Left renal cortex interstitium (tissue), 4 donors: ENCODE results near the gene NUCB1. TPM values are rescaled to one million over a fixed set of nuclear protein-coding genes. Genes with fewer than 3 reads are reported as not detected.
"Not testable (repeated sequence)": the region's sequence is repeated elsewhere in the genome, so short reads cannot be mapped to it uniquely, and the experiment has no call there.

ENCODE experiments used
- DNase-seq, 4 donors: peaks; one replicate each; pipeline ENCODE4 v3.0.0-alpha.2; 2013; ENCODE audit warnings: low read depth in 4 of 4, low spot score in 2 of 4, missing footprints in 1 of 4
- polyA plus RNA-seq, 4 donors: library from polyadenylated mRNA; unstranded; fragments of 120-200 nt; gene quantifications; one replicate each; pipeline ENCODE4 v1.2.1, GENCODE V29; 2013; ENCODE audit not compliant: insufficient read length in 4 of 4

The NUCB1 gene
- polyA plus RNA-seq, 4 donors: 249 to 328 (median 311) TPM

DNA sequence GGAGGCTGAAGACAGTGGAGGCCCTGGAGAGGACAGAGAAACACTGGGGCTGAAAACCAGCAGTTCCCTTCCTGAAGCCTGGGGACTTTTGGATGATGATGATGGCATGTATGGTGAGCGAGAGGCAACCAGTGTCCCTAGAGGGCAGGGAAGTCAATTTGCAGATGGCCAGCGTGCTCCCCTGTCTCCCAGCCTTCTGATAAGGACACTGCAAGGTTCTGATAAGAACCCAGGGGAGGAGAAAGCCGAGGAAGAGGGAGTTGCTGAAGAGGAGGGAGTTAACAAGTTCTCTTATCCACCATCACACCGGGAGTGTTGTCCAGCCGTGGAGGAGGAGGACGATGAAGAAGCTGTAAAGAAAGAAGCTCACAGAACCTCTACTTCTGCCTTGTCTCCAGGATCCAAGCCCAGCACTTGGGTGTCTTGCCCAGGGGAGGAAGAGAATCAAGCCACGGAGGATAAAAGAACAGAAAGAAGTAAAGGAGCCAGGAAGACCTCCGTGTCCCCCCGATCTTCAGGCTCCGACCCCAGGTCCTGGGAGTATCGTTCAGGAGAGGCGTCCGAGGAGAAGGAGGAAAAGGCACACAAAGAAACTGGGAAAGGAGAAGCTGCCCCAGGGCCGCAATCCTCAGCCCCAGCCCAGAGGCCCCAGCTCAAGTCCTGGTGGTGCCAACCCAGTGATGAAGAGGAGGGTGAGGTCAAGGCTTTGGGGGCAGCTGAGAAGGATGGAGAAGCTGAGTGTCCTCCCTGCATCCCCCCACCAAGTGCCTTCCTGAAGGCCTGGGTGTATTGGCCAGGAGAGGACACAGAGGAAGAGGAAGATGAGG, 26.4 kb upstream of the NUCB1 start:
- DNase-seq: no peak

DNA sequence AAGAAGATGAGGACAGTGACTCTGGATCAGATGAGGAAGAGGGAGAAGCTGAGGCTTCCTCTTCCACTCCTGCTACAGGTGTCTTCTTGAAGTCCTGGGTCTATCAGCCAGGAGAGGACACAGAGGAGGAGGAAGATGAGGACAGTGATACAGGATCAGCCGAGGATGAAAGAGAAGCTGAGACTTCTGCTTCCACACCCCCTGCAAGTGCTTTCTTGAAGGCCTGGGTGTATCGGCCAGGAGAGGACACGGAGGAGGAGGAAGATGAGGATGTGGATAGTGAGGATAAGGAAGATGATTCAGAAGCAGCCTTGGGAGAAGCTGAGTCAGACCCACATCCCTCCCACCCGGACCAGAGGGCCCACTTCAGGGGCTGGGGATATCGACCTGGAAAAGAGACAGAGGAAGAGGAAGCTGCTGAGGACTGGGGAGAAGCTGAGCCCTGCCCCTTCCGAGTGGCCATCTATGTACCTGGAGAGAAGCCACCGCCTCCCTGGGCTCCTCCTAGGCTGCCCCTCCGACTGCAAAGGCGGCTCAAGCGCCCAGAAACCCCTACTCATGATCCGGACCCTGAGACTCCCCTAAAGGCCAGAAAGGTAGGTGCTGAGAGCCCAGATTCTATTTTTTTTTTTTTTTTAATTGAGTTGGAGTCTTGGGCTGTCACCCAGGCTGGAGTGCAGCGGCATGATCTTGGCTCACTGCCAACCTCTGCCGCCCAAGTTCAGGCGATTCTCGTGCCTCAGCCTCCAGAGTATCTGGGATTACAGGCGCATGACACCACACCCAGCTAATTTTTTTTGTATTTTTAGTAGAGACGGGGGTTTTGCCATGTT, 25.6 kb upstream of the NUCB1 start:
- no peak for DNase-seq

DNA sequence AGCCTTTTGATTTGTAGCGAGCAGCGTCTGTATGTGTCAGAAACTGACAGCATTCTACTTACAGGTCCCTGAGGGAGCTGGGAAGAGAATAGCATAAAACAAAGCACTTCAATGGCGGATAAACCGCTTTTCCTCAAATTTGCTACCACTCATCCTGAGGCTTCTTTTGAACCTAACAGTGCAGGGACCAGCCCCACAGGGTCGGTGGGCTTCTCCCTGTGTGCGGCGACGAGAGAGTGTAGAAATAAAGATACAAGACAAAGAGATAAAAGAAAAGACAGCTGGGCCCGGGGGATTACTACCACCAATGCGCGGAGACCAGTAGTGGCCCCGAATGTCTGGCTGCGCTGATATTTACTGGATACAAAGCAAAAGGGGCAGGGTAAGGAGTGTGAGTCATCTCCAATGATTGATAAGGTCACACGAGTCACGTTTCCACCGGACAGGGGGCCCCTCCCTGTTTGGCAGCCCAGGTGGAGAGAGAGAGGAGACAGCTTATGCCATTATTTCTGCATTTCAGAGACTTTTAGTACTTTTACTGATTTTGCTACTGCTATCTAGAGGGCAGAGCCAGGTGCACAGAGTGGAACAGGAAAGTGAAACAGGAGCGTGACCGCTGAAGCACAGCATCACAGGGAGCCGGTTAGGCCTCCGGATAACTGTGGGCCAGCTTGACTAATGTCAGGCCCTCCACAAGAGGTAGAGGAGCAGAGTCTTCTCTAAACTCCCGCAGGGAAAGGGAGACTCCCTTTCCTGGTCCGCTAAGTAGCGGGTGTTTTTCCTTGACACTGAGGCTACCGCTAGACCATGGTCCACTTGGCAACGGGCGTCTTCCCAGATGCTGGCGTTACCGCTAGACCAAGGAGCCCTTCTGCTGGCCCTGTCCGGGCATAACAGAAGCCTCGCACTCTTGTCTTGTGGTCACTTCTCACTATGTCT, 23.8 kb upstream of the NUCB1 start:
- DNase-seq: not testable (repeated sequence)

DNA sequence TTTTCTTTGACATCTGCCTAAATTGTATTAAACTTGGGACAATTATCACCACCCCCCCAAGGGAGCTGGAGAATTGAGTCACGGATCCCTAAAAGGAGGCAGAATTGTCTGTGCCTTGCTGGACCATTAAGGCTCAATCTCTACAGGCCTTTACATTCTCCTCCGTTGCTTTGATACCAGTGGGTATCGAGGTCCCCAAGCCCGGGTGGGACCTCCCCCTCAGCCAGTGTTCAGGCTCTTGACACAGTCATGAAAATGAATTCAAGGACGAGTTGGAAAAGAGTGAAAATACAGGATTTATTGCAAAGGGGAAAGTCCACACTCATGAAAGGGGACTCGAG, 22.3 kb upstream of the NUCB1 start:
- no peak for DNase-seq

DNA sequence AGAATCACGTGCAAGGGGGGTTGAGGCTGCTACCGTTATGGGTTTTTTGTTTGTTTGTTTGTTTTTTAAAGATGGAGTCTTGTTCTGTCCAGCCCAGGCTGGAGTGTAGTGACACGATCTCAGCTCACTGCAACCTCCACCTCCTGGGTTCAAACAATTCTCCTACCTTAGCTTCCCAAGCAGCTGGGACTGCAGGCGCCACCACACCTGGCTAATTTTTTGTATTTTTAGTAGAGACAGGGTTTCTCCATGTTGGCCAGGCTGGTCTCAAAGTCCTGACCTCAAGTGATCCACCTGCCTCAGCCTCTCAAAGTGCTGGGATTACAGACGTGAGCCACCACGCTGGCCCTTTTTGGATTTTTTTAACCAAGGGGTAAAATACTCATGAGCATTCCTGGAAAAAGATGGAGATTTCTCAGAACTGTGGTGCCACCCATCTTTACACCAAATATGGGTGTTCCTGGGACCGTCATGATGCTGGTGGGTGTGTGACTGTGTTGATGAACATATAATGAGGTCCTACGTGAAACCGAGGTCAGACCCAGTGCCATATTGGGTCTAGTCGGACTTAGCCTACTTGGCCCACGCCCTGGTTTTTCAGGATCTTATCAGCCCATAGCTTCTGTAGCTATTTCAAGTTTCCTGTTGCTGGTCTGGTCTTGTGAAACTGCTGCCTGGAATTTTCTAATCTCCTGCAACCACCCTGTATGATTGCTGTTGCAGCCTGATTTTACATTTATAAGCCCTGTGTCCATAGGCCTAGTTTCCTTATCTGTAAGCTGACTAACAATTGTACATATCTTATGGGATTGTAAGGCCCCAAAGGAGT, 21.7 kb upstream of the NUCB1 start:
- no peak for DNase-seq

DNA sequence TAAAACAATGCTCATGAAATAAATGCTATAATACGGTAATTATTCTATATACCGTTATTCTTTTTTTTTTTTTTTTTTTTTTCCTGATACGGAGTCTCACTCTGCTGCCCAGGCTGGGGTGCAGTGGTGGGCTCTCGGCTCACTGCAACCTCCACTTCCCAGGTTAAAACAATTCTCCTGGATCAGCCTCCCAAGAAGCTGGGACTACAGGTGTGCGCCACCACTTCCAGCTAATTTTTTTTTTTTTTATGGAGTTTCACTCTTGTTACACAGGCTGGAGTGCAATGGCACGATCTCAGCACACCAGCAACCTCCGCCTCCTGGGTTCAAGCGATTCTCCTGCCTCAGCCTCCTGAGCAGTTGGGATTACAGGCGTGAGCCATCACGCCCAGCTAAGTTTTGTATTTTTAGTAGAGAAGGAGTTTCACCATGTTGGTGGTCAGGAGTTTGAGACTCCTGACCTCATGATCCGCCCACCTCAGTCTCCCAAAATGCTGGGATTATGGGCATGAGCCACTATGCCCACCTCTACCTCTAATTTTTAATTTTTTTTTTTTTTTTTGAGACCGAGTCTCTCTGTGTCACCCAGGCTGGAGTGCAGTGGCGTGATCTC, 21.0 kb upstream of the NUCB1 start:
- DNase-seq: no peak

DNA sequence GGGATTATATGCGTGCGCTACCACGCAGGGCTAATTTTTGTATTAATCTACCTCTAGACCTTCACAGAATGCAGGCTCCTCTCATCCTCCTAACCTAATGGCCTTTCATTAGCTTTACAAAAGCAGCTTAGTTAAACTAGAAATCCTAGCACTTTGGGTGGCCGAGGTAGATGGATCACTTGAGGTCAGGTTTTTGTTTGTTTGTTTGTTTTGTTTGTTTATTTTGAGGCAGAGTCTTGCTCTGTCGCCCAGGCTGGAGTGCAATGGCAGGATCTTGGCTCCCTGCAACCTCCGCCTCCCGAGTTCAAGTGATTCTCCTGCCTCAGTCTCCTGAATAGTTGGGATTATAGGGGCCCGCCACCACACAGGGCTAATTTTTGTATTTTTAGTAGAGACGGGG, 20.4 kb upstream of the NUCB1 start:
- DNase-seq: not testable (repeated sequence)

DNA sequence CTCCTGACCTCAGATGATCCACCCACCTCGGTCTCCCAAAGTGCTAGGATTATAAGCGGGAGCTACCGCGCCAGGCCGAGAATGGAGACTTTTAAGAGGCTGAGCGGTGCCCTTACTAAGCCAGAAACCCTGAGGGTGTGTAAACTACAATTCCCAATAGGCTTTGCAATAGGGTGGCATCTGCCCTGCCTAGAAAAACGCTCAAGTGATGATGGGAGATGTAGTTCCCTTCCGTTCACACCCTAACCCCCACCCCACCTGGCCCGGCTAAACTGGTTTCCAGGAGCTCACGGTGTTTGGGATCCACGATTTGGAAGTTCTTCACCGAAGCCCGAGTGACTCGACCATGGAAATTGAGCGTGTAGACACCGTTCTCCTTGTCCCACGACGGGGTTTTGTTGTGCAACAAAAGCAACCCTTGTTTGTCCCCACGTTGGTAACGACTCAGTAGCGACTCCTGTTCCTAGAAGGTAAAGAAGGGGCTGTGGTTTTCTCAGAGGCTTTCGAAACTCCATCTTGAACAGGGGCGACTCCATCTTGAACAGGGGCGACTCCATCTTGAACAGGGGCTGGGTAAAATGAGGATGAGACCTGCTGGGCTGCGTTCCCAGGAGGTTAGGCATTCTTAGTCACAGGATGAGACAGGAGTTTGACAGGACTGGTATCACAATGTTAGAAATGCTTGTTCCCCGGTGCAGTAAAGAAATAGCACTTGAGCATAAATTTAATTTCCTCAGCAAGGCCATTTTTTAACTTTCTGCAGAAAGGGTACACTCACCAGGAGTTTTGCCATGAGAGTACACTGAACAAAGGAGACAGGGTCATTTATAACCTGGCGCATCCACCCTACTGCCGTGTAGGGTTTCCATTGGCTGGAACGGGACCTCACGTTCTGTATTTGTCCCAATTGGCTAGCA, 18.1 kb upstream of the NUCB1 start:
- DNase-seq: no peak

DNA sequence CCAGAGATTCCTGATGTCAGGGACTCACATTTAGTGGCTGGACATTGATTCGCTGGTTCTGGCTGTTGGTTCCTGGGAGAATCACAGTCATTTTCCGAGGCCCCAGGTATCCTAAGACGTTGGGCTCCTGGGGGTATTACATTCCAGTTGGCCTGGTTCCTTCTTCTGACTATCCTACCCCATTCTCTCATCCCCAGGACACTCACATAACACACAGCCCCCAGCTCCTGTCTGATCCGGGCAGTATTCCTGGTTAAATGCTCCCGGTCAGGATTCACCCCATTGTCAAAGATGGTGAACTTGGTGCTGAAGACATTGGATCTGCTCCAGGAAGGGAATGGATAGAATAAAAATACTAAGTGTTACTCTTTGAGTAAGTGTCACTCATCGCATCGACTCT, 16.4 kb upstream of the NUCB1 start:
- no peak for DNase-seq

DNA sequence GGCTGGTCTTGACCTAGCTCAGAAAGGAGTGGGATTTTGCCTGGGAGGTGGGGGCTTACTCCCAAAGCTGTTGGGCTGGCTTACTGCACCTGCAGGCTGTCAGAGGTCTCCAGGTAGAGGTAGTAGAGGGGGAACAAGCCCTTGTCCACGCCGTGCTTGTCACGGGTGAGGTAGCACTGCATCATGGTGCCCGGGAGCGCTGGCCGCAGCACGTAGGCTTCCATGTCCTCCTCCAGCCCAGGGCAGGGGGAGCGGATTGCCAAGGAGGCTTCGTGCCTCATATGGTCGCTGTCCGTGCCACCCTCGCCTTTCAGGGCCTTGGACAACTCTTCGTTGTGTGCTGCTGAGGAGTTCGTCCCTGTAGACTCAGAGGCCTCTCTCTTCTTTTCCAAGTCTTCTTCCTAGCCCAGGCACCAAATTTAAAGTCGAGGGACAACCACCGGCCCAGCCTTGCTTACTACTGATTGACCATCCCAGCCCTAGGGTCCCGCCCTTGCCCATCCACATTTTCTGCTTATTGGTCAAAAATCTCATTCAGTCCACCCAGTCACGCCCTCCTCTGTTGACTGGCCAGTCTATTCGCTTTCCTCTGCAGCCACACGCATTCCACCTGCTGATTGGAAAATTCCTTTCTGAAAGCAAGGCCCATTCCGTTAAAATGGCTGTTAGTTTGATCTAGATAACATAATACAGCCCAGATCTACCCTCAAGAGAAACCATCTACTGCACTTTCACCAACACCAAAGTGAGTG, 12.1 kb upstream of the NUCB1 start:
- DNase-seq: no peak

DNA sequence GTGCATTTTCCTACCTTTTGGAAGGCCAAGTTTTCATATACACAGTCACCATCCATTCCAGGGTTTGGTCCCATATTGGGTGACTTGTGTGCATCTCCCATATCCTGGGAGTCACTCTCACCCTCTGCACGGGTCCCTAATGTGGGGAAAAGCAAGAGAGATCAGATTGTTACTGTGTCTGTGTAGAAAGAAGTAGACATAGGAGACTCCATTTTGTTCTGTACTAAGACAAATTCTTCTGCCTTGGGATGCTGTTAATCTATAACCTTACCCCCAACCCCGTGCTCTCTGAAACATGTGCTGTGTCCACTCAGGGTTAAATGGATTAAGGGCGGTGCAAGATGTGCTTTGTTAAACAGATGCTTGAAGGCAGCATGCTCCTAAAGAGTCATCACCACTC, 10.6 kb upstream of the NUCB1 start:
- not testable (repeated sequence) for DNase-seq

DNA sequence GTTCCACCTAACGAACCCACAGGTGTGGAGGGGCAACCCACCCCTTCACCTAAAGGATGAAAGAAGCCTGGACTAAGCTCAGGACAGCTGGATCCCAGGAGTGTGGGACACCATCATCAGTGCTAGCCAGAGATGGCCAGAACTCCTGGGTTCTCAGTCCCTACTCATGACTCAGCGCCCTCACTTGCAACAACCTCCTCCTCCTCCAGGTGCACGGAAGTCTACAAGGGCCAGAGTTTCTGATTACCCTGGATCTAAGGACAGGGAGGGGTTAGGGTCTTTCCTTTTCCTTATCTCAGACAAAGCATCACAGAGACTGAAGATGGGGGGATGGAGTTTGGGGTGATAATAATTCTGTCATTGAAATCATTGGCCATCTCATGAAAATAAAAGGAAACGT, 9.6 kb upstream of the NUCB1 start:
- DNase-seq: no peak

DNA sequence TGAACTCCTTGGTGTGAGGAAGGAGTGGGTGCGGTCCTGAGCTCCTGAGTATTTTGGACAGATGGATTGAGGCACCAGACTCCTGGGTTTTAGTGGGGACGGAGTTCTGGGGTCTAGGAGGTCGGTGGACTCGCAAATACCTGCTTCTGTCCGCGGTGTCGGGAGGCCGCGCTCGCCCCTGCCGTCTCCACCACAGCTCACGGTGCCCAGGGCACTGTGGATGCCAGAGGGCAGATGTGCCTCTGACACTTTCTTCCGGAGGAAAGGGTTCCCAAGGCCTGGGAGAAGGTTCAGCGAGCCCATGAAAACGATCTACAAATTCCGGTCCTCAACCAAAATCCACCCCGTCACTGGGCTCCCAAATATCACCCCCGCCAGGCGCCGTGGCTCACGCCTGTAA, 4.9 kb upstream of the NUCB1 start:
- no peak for DNase-seq

DNA sequence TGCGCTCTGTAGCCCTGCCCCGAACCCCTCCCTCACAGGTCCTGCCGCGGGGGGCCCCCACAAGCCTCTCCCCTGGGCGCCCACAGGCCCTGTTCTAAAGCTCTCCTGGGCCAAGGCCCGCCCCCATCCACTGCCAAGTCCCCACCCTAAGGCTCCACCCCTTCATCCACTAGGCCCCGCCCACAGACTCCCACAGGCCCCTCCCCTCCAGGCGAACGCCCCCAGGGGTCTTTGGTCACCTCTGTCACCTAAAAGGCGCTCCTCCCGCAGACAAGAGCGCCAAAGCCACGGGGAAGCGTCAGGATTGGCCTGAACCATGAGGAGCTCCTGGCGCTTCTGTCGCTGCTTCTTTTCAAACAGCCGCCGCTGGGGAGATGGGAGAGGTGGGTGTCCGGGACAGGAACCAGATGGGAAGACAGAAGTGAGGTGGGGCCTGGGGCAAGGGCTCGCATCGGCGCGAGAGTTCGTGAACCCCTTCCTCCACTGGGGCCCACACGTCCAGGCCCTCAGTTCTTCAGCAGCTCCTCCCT, 3.9 kb upstream of the NUCB1 start:
- no peak for DNase-seq

DNA sequence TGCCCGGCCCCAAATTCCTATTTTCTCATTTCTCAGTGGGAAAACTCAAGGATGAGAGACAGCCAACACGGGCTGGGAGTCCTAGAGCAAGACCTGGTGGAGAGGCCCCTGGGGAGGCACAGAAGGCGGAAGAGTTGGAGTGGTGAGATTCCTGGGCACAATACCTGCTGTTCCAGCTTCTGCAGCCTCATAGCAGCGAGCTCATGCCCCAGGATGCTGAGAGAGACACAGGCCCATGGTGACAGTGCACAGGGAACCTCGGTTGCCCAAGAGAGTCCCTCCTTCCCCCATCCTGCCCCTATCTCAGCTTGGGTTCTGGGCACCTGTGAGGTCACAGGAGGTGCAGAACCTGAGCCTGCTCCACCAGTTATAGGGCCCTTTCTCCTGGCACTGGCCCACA, 2.9 kb upstream of the NUCB1 start:
- DNase-seq: no peak

DNA sequence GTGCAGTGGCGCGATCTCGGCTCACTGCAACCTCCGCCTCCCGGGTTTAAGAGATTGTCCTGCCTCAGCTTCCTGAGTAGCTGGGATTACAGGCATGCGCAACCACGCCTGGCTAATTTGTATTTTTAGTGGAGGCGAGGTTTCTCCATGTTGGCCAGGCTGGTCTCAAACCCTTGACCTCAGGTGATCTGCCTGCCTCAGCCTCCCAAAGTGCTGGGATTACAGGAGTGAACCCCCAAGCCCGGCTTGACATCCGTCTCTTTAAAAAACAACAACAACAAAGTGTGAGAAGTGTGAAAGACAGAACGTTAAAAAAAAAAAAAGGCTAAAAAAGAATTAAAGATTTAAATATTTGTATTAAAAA, 744 bp upstream of the NUCB1 start:
- DNase-seq: not testable (repeated sequence)

DNA sequence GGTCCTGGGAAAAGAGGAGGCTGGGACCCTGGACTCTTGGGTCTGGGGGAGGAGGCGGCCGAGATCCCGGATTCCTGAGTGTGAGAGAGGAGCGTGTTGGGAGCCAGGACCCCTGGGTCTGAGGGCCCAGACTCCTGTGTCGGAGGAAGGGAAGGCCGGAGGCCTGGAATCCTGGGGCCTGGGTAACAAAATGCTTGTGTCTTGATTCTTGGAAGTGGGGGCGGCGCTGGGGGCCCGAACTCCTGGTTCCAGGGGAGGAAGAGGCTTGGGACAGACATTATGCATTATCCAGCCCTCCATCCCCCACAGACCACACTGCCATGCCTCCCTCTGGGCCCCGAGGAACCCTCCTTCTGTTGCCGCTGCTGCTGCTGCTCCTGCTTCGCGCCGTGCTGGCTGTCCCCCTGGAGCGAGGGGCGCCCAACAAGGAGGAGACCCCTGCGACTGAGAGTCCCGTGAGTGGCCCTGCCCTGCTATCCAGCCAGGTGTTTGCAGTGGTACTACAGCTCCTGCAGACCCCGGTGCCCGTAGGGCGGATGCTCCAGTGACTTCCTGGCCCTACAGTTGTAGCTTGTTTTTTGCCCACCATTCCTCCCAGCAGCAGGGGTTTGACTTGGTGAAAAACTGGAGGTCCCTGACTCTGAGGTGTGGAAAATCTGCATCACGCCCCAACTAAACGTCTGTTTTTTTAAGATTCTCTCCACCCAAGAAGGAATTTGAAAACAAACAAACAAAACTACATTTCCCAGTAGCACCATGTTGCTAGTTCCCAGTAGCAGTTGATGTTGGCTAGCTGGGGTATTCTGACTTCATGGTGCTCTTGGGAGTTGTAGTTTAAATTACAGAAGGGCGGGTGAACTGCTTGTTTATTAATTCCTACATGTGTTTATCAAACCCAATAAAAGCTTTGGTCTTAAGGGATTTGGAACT, 630 bp downstream of the NUCB1 start:
- no peak for DNase-seq
